CD4-positive, CD25-positive, alpha-beta regulatory T cell (primary cell): ENCODE results near the gene ERMARD. TPM values are rescaled to one million over a fixed set of nuclear protein-coding genes. Genes with fewer than 3 reads are reported as not detected.

Source experiments
- ATAC-seq, 2 donors: fragments of 150-1000 bp; cut with Tn5 transposase; one replicate each; pipeline ENCODE4 v1.10.0; 2021; ENCODE audit warnings: low read depth in 2 of 2, moderate number of reproducible peaks in 2 of 2, moderate library complexity in 1 of 2
- DNase-seq, 3 donors: peaks; one replicate each; pipeline versions ENCODE4 v3.0.0 to v3.0.0-alpha.2; 2012 to 2022; ENCODE audit warnings: mixed read lengths in 1 of 3
- H3K27ac ChIP-seq: one replicate; pipeline ENCODE4 v1.7.0; 2013; ENCODE audit warnings: mild to moderate bottlenecking, low read length; ENCODE audit not compliant: insufficient read depth, poor library complexity, severe bottlenecking
- H3K27me3 ChIP-seq: one replicate; pipeline ENCODE4 v1.7.0; 2013; ENCODE audit warnings: low read length; ENCODE audit not compliant: control insufficient read depth, insufficient read depth
- H3K36me3 ChIP-seq: one replicate; pipeline ENCODE4 v1.7.0; 2013; ENCODE audit warnings: mild to moderate bottlenecking, low read length, moderate library complexity; ENCODE audit not compliant: control insufficient read depth, insufficient read depth
- H3K4me1 ChIP-seq: 2 replicates; pipeline ENCODE4 v1.7.0; 2013; ENCODE audit warnings: mild to moderate bottlenecking, low read length; ENCODE audit not compliant: insufficient read depth, control insufficient read depth, poor library complexity, severe bottlenecking
- H3K4me3 ChIP-seq: one replicate; pipeline ENCODE4 v1.7.0; 2013; ENCODE audit warnings: low read depth, mild to moderate bottlenecking, low read length, moderate library complexity
- H3K9me3 ChIP-seq, 2 experiments: 1 replicate in 1 of 2; 2 replicates in 1 of 2; pipeline ENCODE4 v1.7.0; 2013; ENCODE audit warnings: low read length in 2 of 2, mild to moderate bottlenecking in 1 of 2, moderate library complexity in 1 of 2; ENCODE audit not compliant: control insufficient read depth in 2 of 2
- H3K27ac Mint-ChIP-seq, 3 donors: one replicate each; pipeline ENCODE4 v1.8.0; 2020 to 2022; ENCODE audit warnings: mild to moderate bottlenecking in 3 of 3, mixed read lengths in 3 of 3, moderate library complexity in 2 of 3
- H3K27me3 Mint-ChIP-seq: one replicate; pipeline ENCODE4 v1.8.0; 2022; ENCODE audit warnings: mild to moderate bottlenecking, mixed read lengths
- H3K36me3 Mint-ChIP-seq: one replicate; pipeline ENCODE4 v1.8.0; 2020; ENCODE audit warnings: mixed read lengths
- H3K4me1 Mint-ChIP-seq, 4 donors: one replicate each; pipeline ENCODE4 v1.8.0; 2020 to 2022; ENCODE audit warnings: mixed read lengths in 4 of 4, mild to moderate bottlenecking in 1 of 4
- H3K4me3 Mint-ChIP-seq, 4 donors: one replicate each; pipeline ENCODE4 v1.8.0; 2020 to 2022; ENCODE audit warnings: mild to moderate bottlenecking in 4 of 4, mixed read lengths in 4 of 4, moderate library complexity in 3 of 4
- H3K9me3 Mint-ChIP-seq, 7 donors: one replicate each; pipeline ENCODE4 v1.8.0; 2020 to 2022; ENCODE audit warnings: mixed read lengths in 7 of 7, mild to moderate bottlenecking in 3 of 7, moderate library complexity in 2 of 7
- polyA plus RNA-seq, 4 donors: library from polyadenylated mRNA; unstranded; fragments of 300-500 nt; fragmentation: Illumina TruSeq; gene quantifications; one replicate each; pipeline ENCODE4 v1.2.3, GENCODE V29; 2021
- total RNA-seq: library from RNA; stranded (reverse); gene quantifications from one replicate; pipeline ENCODE4 v1.2.3, GENCODE V29; 2022

ERMARD gene
- total RNA-seq (27.3 TPM), polyA plus RNA-seq (10 to 100 TPM; 12.4 to 14.4 (median 13.5) TPM)

DNA sequence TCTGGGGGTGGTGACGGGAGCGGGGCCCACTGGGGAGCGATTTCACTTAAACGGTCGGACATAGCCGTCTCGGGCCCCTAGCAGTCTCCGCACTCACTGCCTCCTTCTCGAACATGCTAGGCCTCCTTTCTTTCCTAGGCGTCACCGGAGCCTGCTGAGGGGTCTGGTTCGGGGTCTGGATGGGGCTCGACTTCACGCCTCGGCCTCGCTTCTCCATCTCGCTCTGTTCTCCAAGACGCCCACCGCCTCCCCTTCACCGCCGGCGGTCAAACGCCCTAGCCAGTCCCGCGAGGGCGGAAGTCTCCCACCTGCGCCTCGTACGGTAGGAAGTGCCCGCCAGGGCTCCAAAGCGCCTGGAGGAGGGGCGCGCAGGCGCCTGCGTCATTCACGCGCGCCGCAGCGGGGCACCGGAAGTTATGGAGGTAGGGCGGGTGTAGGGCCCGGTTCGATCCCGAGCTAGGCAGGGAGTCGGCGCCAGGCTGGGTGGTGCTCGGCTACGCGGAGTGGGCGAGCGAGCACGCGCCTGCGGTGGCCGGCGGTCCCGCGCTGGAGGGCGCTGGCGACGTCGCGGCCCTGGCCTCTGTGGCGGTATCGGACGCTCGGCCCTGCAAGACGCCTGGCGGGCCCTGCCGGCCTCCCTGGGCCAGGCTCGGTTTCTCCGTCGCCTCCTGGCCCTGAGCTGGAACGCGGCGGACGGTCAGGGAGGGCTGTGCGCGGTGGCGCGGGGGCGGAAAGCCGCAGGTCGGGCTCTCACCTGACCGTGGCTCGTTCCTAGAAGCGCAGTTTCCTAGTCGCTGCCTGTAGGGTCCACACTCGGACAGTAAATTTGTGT is at the start of gene ERMARD, which contains the start of gene DYNLT2:
ERMARD (plus strand) TSS at position 381 of the 832 bp plus-strand sequence; CDS start at position 417, 36 bp downstream.
DYNLT2 (minus strand) TSS at position 331 of the 832 bp plus-strand sequence; CDS start at position 217, 114 bp downstream.
- ATAC-seq, result peak; percentile 97 to 98
- H3K4me3 ChIP-seq, result peak within 1 kb of the TSS; percentile 92

DNA sequence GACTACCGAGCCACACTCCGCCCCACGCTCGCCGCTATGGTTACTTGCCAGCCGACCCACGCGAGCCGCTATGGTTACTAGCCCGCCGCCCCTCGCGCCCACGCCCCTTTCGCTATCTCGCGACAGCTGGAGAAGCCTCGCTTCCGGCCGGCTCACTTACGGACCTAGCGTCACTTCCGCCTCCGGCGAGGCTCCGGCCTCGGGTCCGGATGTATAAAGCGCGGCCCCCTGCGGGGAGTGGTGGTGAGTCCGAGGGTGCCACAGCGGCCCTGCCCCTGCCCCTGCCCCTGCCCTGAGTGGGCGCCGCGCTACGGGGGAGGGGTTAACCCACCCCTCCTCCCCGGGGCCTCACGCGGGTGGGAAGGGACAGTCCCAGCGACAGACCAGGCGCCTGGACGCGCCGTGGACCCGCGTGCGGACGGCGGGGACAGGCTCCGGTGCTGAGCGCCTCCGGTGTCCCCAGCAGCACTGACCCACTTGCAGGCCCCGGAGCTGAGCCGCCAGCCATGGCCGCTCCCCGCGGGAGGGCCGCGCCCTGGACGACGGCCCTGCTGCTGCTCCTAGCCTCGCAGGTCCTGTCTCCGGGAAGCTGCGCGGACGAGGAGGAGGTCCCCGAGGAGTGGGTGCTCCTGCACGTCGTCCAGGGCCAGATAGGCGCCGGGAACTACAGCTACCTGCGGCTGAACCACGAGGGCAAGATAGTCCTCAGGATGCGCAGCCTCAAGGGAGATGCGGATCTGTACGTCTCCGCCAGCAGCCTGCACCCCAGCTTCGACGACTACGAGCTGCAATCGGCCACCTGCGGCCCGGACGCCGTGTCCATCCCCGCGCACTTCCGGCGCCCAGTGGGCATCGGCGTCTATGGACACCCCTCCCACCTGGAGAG is 49.2 kb upstream of the ERMARD start, which contains the start of the genes C6orf120 and WDR27:
C6orf120 (plus strand) TSS at position 173 of the 886 bp plus-strand sequence; CDS start at position 507, 334 bp downstream.
WDR27 (minus strand) TSS at position 76 of the 886 bp plus-strand sequence. CDS start 13,024 bp downstream, outside the sequence.
- Histone ChIP-seq H3K27ac (peak within 1 kb of the TSS; percentile 98), H3K4me3 (peak within 1 kb of the TSS; percentile 83), H3K9me3 (no peaks in the 10 kb centered on the region), H3K4me1 (peaks cover 43% of the 10 kb centered on the region), H3K27me3 (no peaks in the 10 kb centered on the region), H3K36me3 (peaks cover 17% of the 10 kb centered on the region)
- Mint-ChIP-seq H3K4me3 (peak within 1 kb of the TSS; percentile 91 to 100 (median 94)), H3K27me3 (no peaks in the 10 kb centered on the region), H3K4me1 (peaks cover 29 to 61% (median 48%) of the 10 kb centered on the region in 4 donors), H3K9me3 (no peaks in the 10 kb centered on the region), H3K36me3 (peaks cover 6% of the 10 kb centered on the region), H3K27ac (peak within 1 kb of the TSS; percentile 95 to 98 (median 95))
- DNase-seq (peak; percentile 96 to 98 (median 96)), ATAC-seq (peak; percentile 89 to 92)

More for the DNA sequence above, at the start of gene ERMARD, which contains the start of gene DYNLT2:
- H3K9me3 ChIP-seq, result no peaks in the 10 kb centered on the region
- Mint-ChIP-seq H3K9me3 (peaks cover 0 to 4% (median 0%) of the 10 kb centered on the region in 7 donors), H3K36me3 (peaks cover 10% of the 10 kb centered on the region), H3K27me3 (peaks cover 7% of the 10 kb centered on the region), H3K4me3 (peak within 1 kb of the TSS; percentile 93 to 100 (median 98)), H3K4me1 (peaks cover 15 to 41% (median 28%) of the 10 kb centered on the region in 4 donors), H3K27ac (peak within 1 kb of the TSS; percentile 99 to 100 (median 99))
- H3K27ac ChIP-seq, result peak within 1 kb of the TSS; percentile 94
- no peaks in the 10 kb centered on the region for H3K27me3 ChIP-seq
- H3K36me3 ChIP-seq, result peaks cover 1% of the 10 kb centered on the region
- peak; percentile 91 to 96 (median 94) for DNase-seq
- peaks cover 20% of the 10 kb centered on the region for H3K4me1 ChIP-seq

DNA sequence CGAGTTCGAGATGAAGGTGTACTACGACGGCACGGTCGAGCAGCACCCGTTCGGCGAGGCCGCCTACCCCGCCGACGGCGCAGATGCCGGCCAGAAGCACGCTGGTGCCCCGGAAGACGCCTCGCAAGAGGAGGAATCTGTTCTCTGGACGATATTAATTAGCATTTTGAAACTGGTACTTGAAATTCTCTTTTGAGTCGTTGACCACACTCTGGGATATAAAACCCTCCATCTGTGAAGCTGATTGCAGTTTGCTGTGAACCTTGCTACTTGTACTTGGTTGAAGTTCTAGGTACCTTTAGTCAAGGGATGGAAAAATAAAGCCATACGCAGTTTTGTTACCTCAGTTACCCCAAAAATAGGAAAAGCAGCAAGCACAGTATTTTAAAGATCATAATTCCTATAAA is 48.6 kb upstream of the ERMARD start:
- Mint-ChIP-seq H3K27ac (peak overlapping the region; percentile 95 to 98 (median 95)), H3K36me3 (peaks cover 6% of the 10 kb centered on the region), H3K9me3 (no peaks in the 10 kb centered on the region), H3K4me3 (peak overlapping the region; percentile 89 to 100 (median 94)), H3K4me1 (peaks cover 33 to 67% (median 51%) of the 10 kb centered on the region in 4 donors), H3K27me3 (no peaks in the 10 kb centered on the region)
- peaks cover 43% of the 10 kb centered on the region for H3K4me1 ChIP-seq
- peak overlapping the region; percentile 83 for H3K4me3 ChIP-seq
- ATAC-seq (no peak), DNase-seq (no peak)
- peak overlapping the region; percentile 98 for H3K27ac ChIP-seq
- peaks cover 17% of the 10 kb centered on the region for H3K36me3 ChIP-seq
- H3K9me3 ChIP-seq, result no peaks in the 10 kb centered on the region
- no peaks in the 10 kb centered on the region for H3K27me3 ChIP-seq

DNA sequence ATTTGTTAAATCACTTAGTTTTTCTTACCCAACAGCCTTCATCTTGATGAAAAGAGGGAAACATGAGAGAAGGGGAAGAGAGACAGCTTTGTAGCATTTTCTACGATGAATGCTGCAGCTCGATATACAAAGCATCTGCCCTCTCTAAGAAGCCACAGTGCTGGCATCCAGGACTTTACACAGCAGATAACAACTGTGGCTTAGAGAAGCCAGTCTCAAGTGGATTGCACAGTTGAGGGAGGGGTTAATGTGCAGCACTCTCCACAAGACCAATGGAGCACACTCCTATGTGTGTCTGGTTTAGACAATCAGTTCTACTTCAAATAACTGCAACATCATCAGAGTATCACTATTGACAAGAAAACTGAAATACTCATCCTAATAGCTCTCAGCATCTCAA is 43.6 kb upstream of the ERMARD start:
- Histone ChIP-seq H3K9me3 (no peaks in the 10 kb centered on the region), H3K4me3 (no peak overlapping the region), H3K27me3 (no peaks in the 10 kb centered on the region), H3K27ac (peak overlapping the region; percentile 9), H3K4me1 (peaks cover 28% of the 10 kb centered on the region), H3K36me3 (peaks cover 45% of the 10 kb centered on the region)
- H3K27ac Mint-ChIP-seq, result peak overlapping the region in 1 of 3 donors; percentile 39
- no peaks in the 10 kb centered on the region for H3K9me3 Mint-ChIP-seq
- no peak overlapping the region for H3K4me3 Mint-ChIP-seq
- DNase-seq (no peak), ATAC-seq (no peak)
- peaks cover 21% of the 10 kb centered on the region for H3K36me3 Mint-ChIP-seq
- H3K4me1 Mint-ChIP-seq, result peaks cover 37 to 52% (median 42%) of the 10 kb centered on the region in 4 donors
- no peaks in the 10 kb centered on the region for H3K27me3 Mint-ChIP-seq

DNA sequence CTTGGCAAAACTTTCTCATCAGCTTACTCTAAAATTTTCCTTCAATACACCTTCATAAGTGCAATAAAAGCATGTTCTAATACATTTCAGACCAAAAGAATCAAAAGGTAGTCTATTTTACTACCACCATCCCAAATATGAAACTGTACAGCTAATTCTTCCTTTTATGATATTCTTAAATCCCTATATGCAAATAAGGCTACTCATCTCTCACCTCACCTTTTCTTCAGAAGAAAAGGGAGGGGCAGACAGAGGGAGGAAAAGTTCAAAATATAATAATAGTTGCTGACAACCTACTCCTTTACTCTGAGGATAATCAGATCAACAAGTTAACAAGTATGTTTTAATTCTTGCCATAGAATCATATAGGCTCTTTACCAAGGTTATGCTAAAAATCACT is 42.1 kb upstream of the ERMARD start:
- ATAC-seq, result no peak
- peak overlapping the region; percentile 47 for H3K27ac ChIP-seq
- no peak overlapping the region for H3K27ac Mint-ChIP-seq

DNA sequence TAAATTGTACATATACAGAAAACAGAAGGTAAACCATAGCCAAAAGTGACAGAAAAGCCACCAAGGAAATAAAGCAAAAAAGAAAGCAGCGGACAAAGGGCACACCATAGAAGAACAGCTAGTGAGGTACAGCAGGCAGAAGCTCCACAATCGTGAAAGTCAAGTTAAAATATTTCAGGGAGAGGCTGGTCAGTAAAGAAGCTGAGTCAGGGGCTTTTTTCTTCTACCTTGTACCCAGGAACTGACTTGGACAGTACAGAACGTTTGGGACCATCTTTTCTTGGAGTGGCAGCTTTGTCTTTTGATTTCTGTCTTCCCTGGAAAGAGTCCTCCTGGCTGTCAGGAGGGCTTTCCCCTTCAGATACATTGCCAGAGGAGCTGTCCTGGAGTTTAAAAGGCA is 41.4 kb upstream of the ERMARD start:
- DNase-seq, result no peak
- Histone ChIP-seq H3K27me3 (no peaks in the 10 kb centered on the region), H3K4me1 (peaks cover 6% of the 10 kb centered on the region), H3K9me3 (no peaks in the 10 kb centered on the region), H3K4me3 (no peak overlapping the region), H3K27ac (peak overlapping the region; percentile 47), H3K36me3 (peaks cover 51% of the 10 kb centered on the region)
- no peak for ATAC-seq
- no peaks in the 10 kb centered on the region for H3K9me3 Mint-ChIP-seq
- H3K27me3 Mint-ChIP-seq, result no peaks in the 10 kb centered on the region
- no peak overlapping the region for H3K27ac Mint-ChIP-seq
- H3K36me3 Mint-ChIP-seq, result peaks cover 32% of the 10 kb centered on the region
- H3K4me3 Mint-ChIP-seq, result no peak overlapping the region
- peaks cover 16 to 32% (median 27%) of the 10 kb centered on the region in 4 donors for H3K4me1 Mint-ChIP-seq

More for the DNA sequence above, 42.1 kb upstream of the ERMARD start:
- no peaks in the 10 kb centered on the region for H3K9me3 Mint-ChIP-seq
- peaks cover 13% of the 10 kb centered on the region for H3K4me1 ChIP-seq
- DNase-seq, result no peak
- H3K36me3 Mint-ChIP-seq, result peaks cover 24% of the 10 kb centered on the region
- peaks cover 23 to 37% (median 30%) of the 10 kb centered on the region in 4 donors for H3K4me1 Mint-ChIP-seq
- H3K27me3 ChIP-seq, result no peaks in the 10 kb centered on the region
- H3K27me3 Mint-ChIP-seq, result no peaks in the 10 kb centered on the region
- H3K36me3 ChIP-seq, result peaks cover 50% of the 10 kb centered on the region
- no peaks in the 10 kb centered on the region for H3K9me3 ChIP-seq
- H3K4me3 ChIP-seq, result no peak overlapping the region
- no peak overlapping the region for H3K4me3 Mint-ChIP-seq

DNA sequence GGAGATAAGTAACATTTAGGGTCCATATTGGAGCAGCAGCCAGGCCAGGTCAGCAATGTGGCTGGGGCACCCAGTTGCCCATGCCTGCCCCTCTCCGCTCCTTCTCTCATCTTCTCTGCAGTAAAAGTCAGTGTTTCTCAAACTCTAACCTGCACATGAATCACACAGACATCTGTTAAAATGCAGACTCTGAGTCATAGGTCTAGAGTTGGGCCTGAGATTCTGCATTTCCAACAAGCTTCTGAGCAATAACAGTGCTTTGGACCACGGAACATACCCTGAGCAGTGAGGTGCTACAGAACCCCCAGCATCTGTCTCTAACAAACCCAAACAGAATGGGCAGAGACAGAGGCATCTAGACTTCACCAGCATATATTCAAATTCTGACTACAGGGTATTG is 37.2 kb upstream of the ERMARD start:
- Histone ChIP-seq H3K4me3 (no peak overlapping the region), H3K36me3 (peaks cover 69% of the 10 kb centered on the region), H3K27me3 (no peaks in the 10 kb centered on the region), H3K9me3 (no peaks in the 10 kb centered on the region), H3K4me1 (peaks cover 10% of the 10 kb centered on the region), H3K27ac (no peak overlapping the region)
- H3K4me1 Mint-ChIP-seq, result peaks cover 10 to 22% (median 15%) of the 10 kb centered on the region in 4 donors
- no peaks in the 10 kb centered on the region for H3K27me3 Mint-ChIP-seq
- DNase-seq (no peak), ATAC-seq (no peak)
- no peak overlapping the region for H3K27ac Mint-ChIP-seq
- H3K4me3 Mint-ChIP-seq, result no peak overlapping the region
- no peaks in the 10 kb centered on the region for H3K9me3 Mint-ChIP-seq
- H3K36me3 Mint-ChIP-seq, result peaks cover 35% of the 10 kb centered on the region
